HepG2 (cell line): ENCODE results near the gene TGM1. TPM values are rescaled to one million over a fixed set of nuclear protein-coding genes. Genes with fewer than 3 reads are reported as not detected.

ENCODE experiments used
- AGO2 ChIP-seq: fragments of 200-400 bp; formaldehyde crosslinking; optimal IDR thresholded peaks from 2 replicates; pipeline ENCODE3; 2017; ENCODE audit warnings: mild to moderate bottlenecking, low read depth, low read length, moderate library complexity
- ATF7-NPFF ChIP-seq: sonication (generic); formaldehyde crosslinking; IDR thresholded peaks from 2 replicates; pipeline ENCODE4 v1.8.1; 2023; ENCODE audit warnings: mild to moderate bottlenecking, low read depth, missing genetic modification reagents, moderate library complexity
- ATM ChIP-seq: fragments of 450-650 bp; IDR thresholded peaks from 2 replicates; pipeline ENCODE4 v1.7.1; 2017; ENCODE audit warnings: mild to moderate bottlenecking, borderline replicate concordance
- GTF2F1 ChIP-seq: fragments of 150-350 bp; IDR thresholded peaks from 2 replicates; pipeline ENCODE4 v1.6.1; 2014; ENCODE audit warnings: low read length
- HNRNPL ChIP-seq: fragments of 200-400 bp; formaldehyde crosslinking; IDR thresholded peaks from 2 replicates; pipeline ENCODE4 v1.6.1; 2017; ENCODE audit warnings: mild to moderate bottlenecking, low read depth, low read length
- MLX ChIP-seq: IDR thresholded peaks from 2 replicates; pipeline ENCODE4 v1.6.1; 2016
- MZF1 ChIP-seq: sonication (generic); formaldehyde crosslinking; IDR thresholded peaks from 2 replicates; pipeline ENCODE4 v1.8.1; 2023; ENCODE audit warnings: mild to moderate bottlenecking, missing genetic modification reagents, borderline replicate concordance
- NFKBIZ ChIP-seq: IDR thresholded peaks from 2 replicates; pipeline ENCODE4 v1.6.1; 2018; ENCODE audit warnings: missing genetic modification reagents, missing compliant biosample characterization
- RBFOX2 ChIP-seq: fragments of 200-400 bp; formaldehyde crosslinking; IDR thresholded peaks from 2 replicates; pipeline ENCODE4 v1.6.1; 2017; ENCODE audit warnings: low read depth, mild to moderate bottlenecking, low read length
- REST ChIP-seq, 2 experiments: IDR thresholded peaks; 2 replicates each; pipeline ENCODE4 v1.6.1; 2011 to 2012; ENCODE audit warnings: low read length in 2 of 2, borderline replicate concordance in 1 of 2, low read depth in 1 of 2, mild to moderate bottlenecking in 1 of 2, moderate library complexity in 1 of 2
- SNAI1 ChIP-seq: sonication (generic); formaldehyde crosslinking; IDR thresholded peaks from 2 replicates; pipeline ENCODE4 v1.5.0; 2020; ENCODE audit warnings: mild to moderate bottlenecking, missing genetic modification reagents, borderline replicate concordance
- YY1 ChIP-seq: IDR thresholded peaks from 2 replicates; pipeline ENCODE4 v1.6.1; 2011; ENCODE audit warnings: low read length, low read depth, moderate library complexity, mild to moderate bottlenecking; ENCODE audit not compliant: insufficient read depth, insufficient replicate concordance
- ZFX ChIP-seq: sonication (generic); formaldehyde crosslinking; IDR thresholded peaks from 2 replicates; pipeline ENCODE4 v1.4.0; 2020; ENCODE audit warnings: mild to moderate bottlenecking, low read depth, missing genetic modification reagents, moderate library complexity
- ZNF101 ChIP-seq: sonication (generic); formaldehyde crosslinking; IDR thresholded peaks from 2 replicates; pipeline ENCODE4 v1.4.0; 2020; ENCODE audit warnings: mild to moderate bottlenecking, low read depth, missing genetic modification reagents, borderline replicate concordance
- ZNF430 ChIP-seq: sonication (generic); formaldehyde crosslinking; IDR thresholded peaks from 2 replicates; pipeline ENCODE4 v1.9.0; 2021; ENCODE audit warnings: mild to moderate bottlenecking, missing genetic modification reagents
- ZNF570 ChIP-seq: sonication (generic); formaldehyde crosslinking; IDR thresholded peaks from 2 replicates; pipeline ENCODE4 v1.4.0; 2020; ENCODE audit warnings: mild to moderate bottlenecking, missing genetic modification reagents, borderline replicate concordance
- ZNF672 ChIP-seq: sonication (generic); formaldehyde crosslinking; IDR thresholded peaks from 2 replicates; pipeline ENCODE4 v1.8.1; 2022; ENCODE audit warnings: missing genetic modification reagents
- ZNF891 ChIP-seq: sonication (generic); formaldehyde crosslinking; IDR thresholded peaks from 2 replicates; pipeline ENCODE4 v1.5.0; 2020; ENCODE audit warnings: mild to moderate bottlenecking, missing genetic modification reagents
- polyA plus RNA-seq, 8 experiments: library from polyadenylated mRNA; depleted of rRNA in 3 of 8; stranded (reverse) in 7 of 8; unstranded in 1 of 8; fragments of >200 nt; fragmentation: Illumina TruSeq in 4 of 8; extraction: Trizol in 4 of 8; gene quantifications; 2 replicates each; pipeline versions ENCODE4 v1.2.1 to v1.2.3, GENCODE V29; 2011 to 2016; ENCODE audit warnings: low read depth in 4 of 8, missing spikeins in 1 of 8, mixed read lengths in 1 of 8; ENCODE audit not compliant: insufficient read depth in 1 of 8
- total RNA-seq, 5 experiments: library from RNA; depleted of rRNA; stranded (reverse); fragments of >200 nt; fragmentation: Illumina TruSeq; extraction: Trizol; gene quantifications; 2 replicates each; pipeline ENCODE4 v1.2.3, GENCODE V29; 2016; ENCODE audit warnings: low read depth in 1 of 5

The TGM1 gene
- total and polyA plus RNA-seq, 2 of the 13 experiments (the other 11 are each of a cell fraction or from before 2014, with no cell fraction given): 3.2 to 10.6 TPM

- no peak for TF ChIP-seq REST (IDR thresholded peaks at IDR 0.05; ENCODE audit: borderline replicate concordance in 1 of 2, low read depth in 1 of 2, low read length in 2 of 2)
- TF ChIP-seq ZNF101: no peak
- TF ChIP-seq NFKBIZ (CRISPR knock-in tag): no peak
- TF ChIP-seq YY1: no peak
- TF ChIP-seq ZNF430: no peak
- no peak for TF ChIP-seq ZNF570 (CRISPR knock-in tag)
- peak; percentile 56 for TF ChIP-seq RBFOX2
- TF ChIP-seq ZFX (CRISPR knock-in tag): no peak
- no peak for TF ChIP-seq ATF7-NPFF (CRISPR knock-in tag)
- TF ChIP-seq ZNF891 (CRISPR knock-in tag): no peak
- no peak for TF ChIP-seq MZF1 (CRISPR knock-in tag)
- TF ChIP-seq HNRNPL: no peak
- no peak for TF ChIP-seq ZNF672 (CRISPR knock-in tag)
- no peak for TF ChIP-seq SNAI1
- no peak for TF ChIP-seq GTF2F1
- no peak for TF ChIP-seq MLX (CRISPR knock-in tag)
- peak; percentile 51 for TF ChIP-seq AGO2
- no peak for TF ChIP-seq ATM
Measured at GRCh38 chr14:24228902-24229301, 34.1 kb downstream of the TGM1 start (continued).
